Hepatocyte (in vitro differentiated cells): Measurements from ENCODE around the gene SYTL1. TPM values are rescaled to one million over a fixed set of nuclear protein-coding genes. Genes with fewer than 3 reads are reported as not detected.

ENCODE experiments used
- DNase-seq: peaks from one replicate; pipeline ENCODE4 v3.0.0-alpha.2; 2016; ENCODE audit warnings: low spot score
- H2AFZ ChIP-seq: fragments of 200-600 bp; sonication (generic); 2 replicates; pipeline ENCODE4 v1.6.0; 2016; ENCODE audit warnings: antibody characterized with exemption, mild to moderate bottlenecking
- H3K27ac ChIP-seq: fragments of 200-600 bp; sonication (generic); 2 replicates; pipeline ENCODE4 v1.5.1; 2016; ENCODE audit warnings: mild to moderate bottlenecking
- H3K27me3 ChIP-seq: fragments of 200-600 bp; sonication (generic); 2 replicates; pipeline ENCODE4 v1.6.1; 2016
- H3K36me3 ChIP-seq: fragments of 200-600 bp; sonication (generic); replicated peaks from 2 replicates; pipeline ENCODE4 v1.5.1; 2016; ENCODE audit warnings: low read depth; ENCODE audit not compliant: insufficient read depth
- H3K4me1 ChIP-seq: fragments of 200-600 bp; sonication (generic); 2 replicates; pipeline ENCODE4 v1.5.1; 2016; ENCODE audit warnings: mild to moderate bottlenecking, moderate library complexity; ENCODE audit not compliant: insufficient read depth
- H3K4me2 ChIP-seq: fragments of 200-600 bp; sonication (generic); 2 replicates; pipeline ENCODE4 v1.6.0; 2016
- H3K4me3 ChIP-seq: fragments of 200-600 bp; sonication (generic); 2 replicates; pipeline ENCODE4 v1.5.1; 2016; ENCODE audit warnings: mild to moderate bottlenecking
- H3K79me2 ChIP-seq: fragments of 200-600 bp; sonication (generic); 2 replicates; pipeline ENCODE4 v1.6.0; 2017; ENCODE audit warnings: mild to moderate bottlenecking
- H3K9me2 ChIP-seq: fragments of 200-600 bp; sonication (generic); replicated peaks from 2 replicates; pipeline ENCODE4 v1.6.0; 2017; ENCODE audit warnings: mild to moderate bottlenecking; ENCODE audit not compliant: insufficient read depth
- H3K9me3 ChIP-seq: fragments of 200-600 bp; sonication (generic); 2 replicates; pipeline ENCODE4 v1.5.1; 2016; ENCODE audit warnings: low read depth, mild to moderate bottlenecking
- H4K20me1 ChIP-seq: fragments of 200-600 bp; sonication (generic); 2 replicates; pipeline ENCODE4 v1.6.0; 2016; ENCODE audit warnings: mild to moderate bottlenecking; ENCODE audit not compliant: insufficient read depth, poor library complexity, severe bottlenecking
- EZH2 ChIP-seq: fragments of 200-600 bp; sonication (generic); IDR thresholded peaks from 2 replicates; pipeline ENCODE4 v1.6.1; 2016; ENCODE audit warnings: antibody characterized with exemption, mild to moderate bottlenecking, borderline replicate concordance
- EZH2phosphoT487 ChIP-seq: fragments of 200-600 bp; sonication (generic); IDR thresholded peaks from one replicate; pipeline ENCODE4 v1.6.1; 2018; ENCODE audit warnings: antibody characterized with exemption, mild to moderate bottlenecking, low read depth, moderate library complexity; ENCODE audit not compliant: unreplicated experiment, severe bottlenecking
- WGBS: methylation state at CpG from one replicate; pipeline ENCODE4 v1.1.6; 2016; ENCODE audit warnings: low lambda C conversion rate; ENCODE audit errors: missing lambda C conversion rate; 5-methylcytosine and 5-hydroxymethylcytosine counted together
- polyA plus RNA-seq: library from polyadenylated mRNA; unstranded; fragments of >200 nt; fragmentation: Nextera tagmentation; extraction: Ambion mirVana; gene quantifications from 2 replicates; pipeline ENCODE4 v1.2.1, GENCODE V29; 2016
- total RNA-seq: library from RNA; depleted of rRNA; stranded (reverse); fragments of >200 nt; gene quantifications from 2 replicates; pipeline ENCODE4 v1.2.3, GENCODE V29; 2014
- TF ChIP-seq, protein P1 (sequence below): fragments of 200-600 bp; sonication (generic); IDR thresholded peaks from 2 replicates; pipeline ENCODE4 v1.5.1; 2016; ENCODE audit warnings: antibody characterized with exemption, mild to moderate bottlenecking; ENCODE audit not compliant: poor library complexity

SYTL1 gene
- total and polyA plus RNA-seq, 2 experiments from 2014 or later, result 12.1 to 21.7 TPM

DNA sequence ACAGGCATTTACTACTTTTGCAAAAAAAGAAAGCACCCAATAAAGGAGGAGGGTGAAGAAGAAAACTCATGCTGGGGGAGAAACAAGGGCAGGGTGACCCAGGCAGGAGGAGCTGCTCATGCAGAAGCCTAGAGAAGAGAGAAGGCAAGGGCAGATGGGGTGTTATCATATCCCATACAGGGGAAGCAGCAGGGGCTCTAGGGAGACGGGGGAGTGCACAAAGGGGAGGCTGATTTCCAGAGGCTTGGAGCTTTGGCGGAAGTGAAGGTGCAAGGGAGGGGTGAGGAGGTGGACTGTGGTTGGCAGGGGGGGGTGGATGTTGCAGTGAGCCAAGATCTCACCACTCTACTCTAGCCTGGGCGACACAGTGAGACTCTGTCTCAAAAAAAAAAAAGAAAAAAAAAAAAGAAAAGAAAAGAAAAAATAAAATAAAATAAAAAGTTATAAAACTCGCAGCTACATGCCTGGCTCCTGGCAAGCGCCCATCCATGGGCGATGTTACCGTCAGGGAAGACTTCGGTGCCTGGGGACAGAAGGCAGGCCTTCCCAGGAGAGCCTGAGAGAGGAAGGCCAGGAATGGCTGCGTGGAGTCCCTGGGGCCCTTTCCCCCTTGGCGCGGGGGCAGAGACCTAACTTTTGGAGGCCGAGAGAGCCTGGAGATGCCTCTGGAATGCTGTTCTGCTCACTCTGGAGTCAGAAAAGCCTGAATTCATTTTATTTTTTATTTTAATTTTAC, 36.1 kb downstream of the SYTL1 start:
- no peaks in the 10 kb centered on the region for H3K9me3 ChIP-seq
- TF ChIP-seq EZH2, result no peak
- TF ChIP-seq, protein P1, sequence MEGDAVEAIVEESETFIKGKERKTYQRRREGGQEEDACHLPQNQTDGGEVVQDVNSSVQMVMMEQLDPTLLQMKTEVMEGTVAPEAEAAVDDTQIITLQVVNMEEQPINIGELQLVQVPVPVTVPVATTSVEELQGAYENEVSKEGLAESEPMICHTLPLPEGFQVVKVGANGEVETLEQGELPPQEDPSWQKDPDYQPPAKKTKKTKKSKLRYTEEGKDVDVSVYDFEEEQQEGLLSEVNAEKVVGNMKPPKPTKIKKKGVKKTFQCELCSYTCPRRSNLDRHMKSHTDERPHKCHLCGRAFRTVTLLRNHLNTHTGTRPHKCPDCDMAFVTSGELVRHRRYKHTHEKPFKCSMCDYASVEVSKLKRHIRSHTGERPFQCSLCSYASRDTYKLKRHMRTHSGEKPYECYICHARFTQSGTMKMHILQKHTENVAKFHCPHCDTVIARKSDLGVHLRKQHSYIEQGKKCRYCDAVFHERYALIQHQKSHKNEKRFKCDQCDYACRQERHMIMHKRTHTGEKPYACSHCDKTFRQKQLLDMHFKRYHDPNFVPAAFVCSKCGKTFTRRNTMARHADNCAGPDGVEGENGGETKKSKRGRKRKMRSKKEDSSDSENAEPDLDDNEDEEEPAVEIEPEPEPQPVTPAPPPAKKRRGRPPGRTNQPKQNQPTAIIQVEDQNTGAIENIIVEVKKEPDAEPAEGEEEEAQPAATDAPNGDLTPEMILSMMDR, result no peak
- TF ChIP-seq EZH2phosphoT487, result no peak
- no peak overlapping the region for H3K27ac ChIP-seq
- no peaks in the 10 kb centered on the region for H3K9me2 ChIP-seq
- H3K4me1 ChIP-seq, result no peaks in the 10 kb centered on the region
- no peak for DNase-seq
- H4K20me1 ChIP-seq, result no peaks in the 10 kb centered on the region
- no peak overlapping the region for H3K4me3 ChIP-seq
- H3K36me3 ChIP-seq, result no peaks in the 10 kb centered on the region
- no peak overlapping the region for H2AFZ ChIP-seq
- H3K4me2 ChIP-seq, result no peak overlapping the region
- WGBS, result 94% methylated on average over 11 of the region's 12 CpGs
- no peaks in the 10 kb centered on the region for H3K79me2 ChIP-seq
- no peaks in the 10 kb centered on the region for H3K27me3 ChIP-seq

- TF ChIP-seq, protein P1, result no peak
- TF ChIP-seq EZH2 (no peak), EZH2phosphoT487 (no peak)
Measured at GRCh38 chr1:27379564-27380122, 37.8 kb downstream of the SYTL1 start.

DNA sequence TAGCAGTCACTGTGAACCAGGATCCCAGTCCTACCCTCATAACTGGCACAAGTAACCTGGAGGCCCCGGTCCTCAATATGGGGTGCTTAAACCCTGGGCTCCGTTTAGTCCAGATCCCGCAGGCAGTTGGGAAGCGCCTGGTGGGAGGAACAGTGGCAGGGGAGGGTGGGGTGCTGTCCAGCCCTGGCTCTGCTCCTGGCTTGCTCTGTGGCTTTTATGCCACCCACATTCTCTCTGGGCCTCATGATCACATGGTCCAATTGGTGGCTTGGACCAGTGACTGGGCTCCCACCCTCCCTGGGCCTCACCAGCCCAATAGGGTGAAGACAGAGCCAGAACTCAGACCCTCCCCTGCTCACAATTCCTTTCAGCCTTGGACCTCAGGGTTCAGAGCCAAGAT, 38.4 kb downstream of the SYTL1 start:
- 100% methylated on average over 4 of the region's 4 CpGs for WGBS

More at GRCh38 chr1:27379564-27380122, 37.8 kb downstream of the SYTL1 start:
- H3K27me3 ChIP-seq, result no peaks in the 10 kb centered on the region
- H3K79me2 ChIP-seq, result no peaks in the 10 kb centered on the region
- H3K9me3 ChIP-seq, result no peaks in the 10 kb centered on the region
- no peak overlapping the region for H3K4me2 ChIP-seq
- H3K27ac ChIP-seq, result no peak overlapping the region
- H4K20me1 ChIP-seq, result no peaks in the 10 kb centered on the region
- no peak overlapping the region for H2AFZ ChIP-seq
- 77% methylated on average over 11 of the region's 11 CpGs for WGBS
- H3K9me2 ChIP-seq, result no peaks in the 10 kb centered on the region
- H3K4me1 ChIP-seq, result no peaks in the 10 kb centered on the region
- H3K4me3 ChIP-seq, result no peak overlapping the region
- no peaks in the 10 kb centered on the region for H3K36me3 ChIP-seq
- DNase-seq, result no peak

More for the DNA sequence above, 38.4 kb downstream of the SYTL1 start:
- H3K27me3 ChIP-seq, result no peaks in the 10 kb centered on the region
- H3K4me2 ChIP-seq, result no peak overlapping the region
- H4K20me1 ChIP-seq, result no peaks in the 10 kb centered on the region
- no peak overlapping the region for H3K27ac ChIP-seq
- TF ChIP-seq EZH2phosphoT487 (no peak), EZH2 (no peak)
- TF ChIP-seq, protein P1, result no peak
- no peaks in the 10 kb centered on the region for H3K9me2 ChIP-seq
- H2AFZ ChIP-seq, result no peak overlapping the region
- no peaks in the 10 kb centered on the region for H3K36me3 ChIP-seq
- no peaks in the 10 kb centered on the region for H3K79me2 ChIP-seq
- no peak for DNase-seq
- no peaks in the 10 kb centered on the region for H3K9me3 ChIP-seq
- no peaks in the 10 kb centered on the region for H3K4me1 ChIP-seq
- no peak overlapping the region for H3K4me3 ChIP-seq
